ENCODE results near the gene ALDH3A1.

The ALDH3A1 gene

GRCh38 chr17:19739241-19740201, 8.6 kb downstream of the ALDH3A1 start:
- Histone ChIP-seq H3K4me3 (ENCODE audit: extremely low read depth, insufficient read depth, low read length, poor library complexity, severe bottlenecking) (no peak overlapping the region), H3K4me1 (ENCODE audit: control insufficient read depth, insufficient read depth, low read length, poor library complexity, severe bottlenecking) (no peaks in the 10 kb centered on the region), H3K36me3 (ENCODE audit: control insufficient read depth, insufficient read depth, low read length) (no peaks in the 10 kb centered on the region), H3K9me3 (ENCODE audit: control insufficient read depth, low read length) (no peaks in the 10 kb centered on the region), H3K27ac (ENCODE audit: low read depth, low read length, severe bottlenecking) (no peak overlapping the region)
- WGBS, 2 experiments (ENCODE audit: insufficient coverage in 2 of 2): 92 to 93% methylated on average over 22 to 26 of the region's 26 CpGs

GRCh38 chr17:19738757-19739156, 9.3 kb downstream of the ALDH3A1 start:
- H3K4me1 ChIP-seq (ENCODE audit: control insufficient read depth, insufficient read depth, low read length, poor library complexity, severe bottlenecking): no peaks in the 10 kb centered on the region
- no peaks in the 10 kb centered on the region for H3K36me3 ChIP-seq (ENCODE audit: control insufficient read depth, insufficient read depth, low read length)
- H3K27ac ChIP-seq (ENCODE audit: low read depth, low read length, severe bottlenecking): no peak overlapping the region
- 92 to 93% methylated on average over 9 of the region's 9 CpGs for WGBS, 2 experiments (ENCODE audit: insufficient coverage in 2 of 2)
- H3K9me3 ChIP-seq (ENCODE audit: control insufficient read depth, low read length): no peaks in the 10 kb centered on the region
- no peak overlapping the region for H3K4me3 ChIP-seq (ENCODE audit: extremely low read depth, insufficient read depth, low read length, poor library complexity, severe bottlenecking)

- Histone ChIP-seq H3K9me3 (ENCODE audit: control insufficient read depth, low read length) (no peaks in the 10 kb centered on the region), H3K4me1 (ENCODE audit: control insufficient read depth, insufficient read depth, low read length, poor library complexity, severe bottlenecking) (no peaks in the 10 kb centered on the region), H3K36me3 (ENCODE audit: control insufficient read depth, insufficient read depth, low read length) (no peaks in the 10 kb centered on the region), H3K4me3 (ENCODE audit: extremely low read depth, insufficient read depth, low read length, poor library complexity, severe bottlenecking) (no peak overlapping the region), H3K27ac (ENCODE audit: low read depth, low read length, severe bottlenecking) (no peak overlapping the region)
- WGBS, 2 experiments (ENCODE audit: insufficient coverage in 2 of 2): 96 to 97% methylated on average over 5 to 14 of the region's 14 CpGs
These were observed 10.0 kb downstream of the ALDH3A1 start for GRCh38 chr17:19738073-19738449.

- no peak overlapping the region for H3K4me3 ChIP-seq (ENCODE audit: extremely low read depth, insufficient read depth, low read length, poor library complexity, severe bottlenecking)
- H3K27ac ChIP-seq (ENCODE audit: low read depth, low read length, severe bottlenecking): no peak overlapping the region
- H3K36me3 ChIP-seq (ENCODE audit: control insufficient read depth, insufficient read depth, low read length): no peaks in the 10 kb centered on the region
- 90 to 92% methylated on average over 11 to 15 of the region's 15 CpGs for WGBS, 2 experiments (ENCODE audit: insufficient coverage in 2 of 2)
- no peaks in the 10 kb centered on the region for H3K9me3 ChIP-seq (ENCODE audit: control insufficient read depth, low read length)
- H3K4me1 ChIP-seq (ENCODE audit: control insufficient read depth, insufficient read depth, low read length, poor library complexity, severe bottlenecking): no peaks in the 10 kb centered on the region
These were observed 10.6 kb downstream of the ALDH3A1 start for GRCh38 chr17:19737305-19738072.

GRCh38 chr17:19736071-19736470, 12.0 kb downstream of the ALDH3A1 start:
- 90% methylated on average over 9 to 11 of the region's 11 CpGs for WGBS, 2 experiments (ENCODE audit: insufficient coverage in 2 of 2)
- Histone ChIP-seq H3K36me3 (ENCODE audit: control insufficient read depth, insufficient read depth, low read length) (no peaks in the 10 kb centered on the region), H3K27ac (ENCODE audit: low read depth, low read length, severe bottlenecking) (no peak overlapping the region), H3K9me3 (ENCODE audit: control insufficient read depth, low read length) (no peaks in the 10 kb centered on the region), H3K4me3 (ENCODE audit: extremely low read depth, insufficient read depth, low read length, poor library complexity, severe bottlenecking) (no peak overlapping the region), H3K4me1 (ENCODE audit: control insufficient read depth, insufficient read depth, low read length, poor library complexity, severe bottlenecking) (no peaks in the 10 kb centered on the region)

- no peaks in the 10 kb centered on the region for H3K4me1 ChIP-seq (ENCODE audit: control insufficient read depth, insufficient read depth, low read length, poor library complexity, severe bottlenecking)
- no peak overlapping the region for H3K27ac ChIP-seq (ENCODE audit: low read depth, low read length, severe bottlenecking)
- H3K9me3 ChIP-seq (ENCODE audit: control insufficient read depth, low read length): no peaks in the 10 kb centered on the region
- 81 to 96% methylated on average over 4 of the region's 11 CpGs for WGBS, 2 experiments (ENCODE audit: insufficient coverage in 2 of 2)
- H3K36me3 ChIP-seq (ENCODE audit: control insufficient read depth, insufficient read depth, low read length): no peaks in the 10 kb centered on the region
- H3K4me3 ChIP-seq (ENCODE audit: extremely low read depth, insufficient read depth, low read length, poor library complexity, severe bottlenecking): no peak overlapping the region
These were observed 14.1 kb downstream of the ALDH3A1 start for GRCh38 chr17:19733953-19734526.

- Histone ChIP-seq H3K27ac (ENCODE audit: low read depth, low read length, severe bottlenecking) (no peak overlapping the region), H3K9me3 (ENCODE audit: control insufficient read depth, low read length) (no peaks in the 10 kb centered on the region), H3K36me3 (ENCODE audit: control insufficient read depth, insufficient read depth, low read length) (no peaks in the 10 kb centered on the region), H3K4me1 (ENCODE audit: control insufficient read depth, insufficient read depth, low read length, poor library complexity, severe bottlenecking) (no peaks in the 10 kb centered on the region), H3K4me3 (ENCODE audit: extremely low read depth, insufficient read depth, low read length, poor library complexity, severe bottlenecking) (no peak overlapping the region)
- WGBS, 2 experiments (ENCODE audit: insufficient coverage in 2 of 2): 95 to 98% methylated on average over 11 of the region's 11 CpGs
These were observed 16.5 kb downstream of the ALDH3A1 start for GRCh38 chr17:19731626-19732025.

- H3K4me3 ChIP-seq (ENCODE audit: extremely low read depth, insufficient read depth, low read length, poor library complexity, severe bottlenecking): no peak overlapping the region
- WGBS, 2 experiments (ENCODE audit: insufficient coverage in 2 of 2): 95 to 100% methylated on average over 3 to 4 of the region's 4 CpGs
- no peak overlapping the region for H3K27ac ChIP-seq (ENCODE audit: low read depth, low read length, severe bottlenecking)
- no peaks in the 10 kb centered on the region for H3K9me3 ChIP-seq (ENCODE audit: control insufficient read depth, low read length)
- no peaks in the 10 kb centered on the region for H3K36me3 ChIP-seq (ENCODE audit: control insufficient read depth, insufficient read depth, low read length)
- no peaks in the 10 kb centered on the region for H3K4me1 ChIP-seq (ENCODE audit: control insufficient read depth, insufficient read depth, low read length, poor library complexity, severe bottlenecking)
These were observed 17.3 kb downstream of the ALDH3A1 start for GRCh38 chr17:19730843-19731242.

GRCh38 chr17:19729900-19730299, 18.2 kb downstream of the ALDH3A1 start:
- 78 to 96% methylated on average over 4 to 6 of the region's 6 CpGs for WGBS, 2 experiments (ENCODE audit: insufficient coverage in 2 of 2)
- no peak overlapping the region for H3K4me3 ChIP-seq (ENCODE audit: extremely low read depth, insufficient read depth, low read length, poor library complexity, severe bottlenecking)
- no peaks in the 10 kb centered on the region for H3K4me1 ChIP-seq (ENCODE audit: control insufficient read depth, insufficient read depth, low read length, poor library complexity, severe bottlenecking)
- H3K9me3 ChIP-seq (ENCODE audit: control insufficient read depth, low read length): no peaks in the 10 kb centered on the region
- H3K36me3 ChIP-seq (ENCODE audit: control insufficient read depth, insufficient read depth, low read length): no peaks in the 10 kb centered on the region
- H3K27ac ChIP-seq (ENCODE audit: low read depth, low read length, severe bottlenecking): no peak overlapping the region

GRCh38 chr17:19728084-19728495, 20.0 kb downstream of the ALDH3A1 start:
- H3K4me3 ChIP-seq (ENCODE audit: extremely low read depth, insufficient read depth, low read length, poor library complexity, severe bottlenecking): no peak overlapping the region
- H3K4me1 ChIP-seq (ENCODE audit: control insufficient read depth, insufficient read depth, low read length, poor library complexity, severe bottlenecking): no peaks in the 10 kb centered on the region
- no peak overlapping the region for H3K27ac ChIP-seq (ENCODE audit: low read depth, low read length, severe bottlenecking)
- WGBS, 2 experiments (ENCODE audit: insufficient coverage in 2 of 2): 95% methylated on average over 6 to 7 of the region's 7 CpGs
- no peaks in the 10 kb centered on the region for H3K36me3 ChIP-seq (ENCODE audit: control insufficient read depth, insufficient read depth, low read length)
- H3K9me3 ChIP-seq (ENCODE audit: control insufficient read depth, low read length): no peaks in the 10 kb centered on the region
